PC-9 (cell line): ENCODE data around the gene FAM118A.

Source experiments
- EZH2 ChIP-seq: fragments of 200-600 bp; sonication (generic); IDR thresholded peaks from 2 replicates; pipeline ENCODE4 v1.8.0; 2017; ENCODE audit warnings: antibody characterized with exemption, low read depth
- TF ChIP-seq, protein P1 (sequence below): fragments of 200-600 bp; sonication (generic); conservative IDR thresholded peaks from 2 replicates; pipeline ENCODE4 v1.6.1; 2017; ENCODE audit warnings: mixed run types, antibody characterized with exemption, mild to moderate bottlenecking, moderate library complexity

DNA sequence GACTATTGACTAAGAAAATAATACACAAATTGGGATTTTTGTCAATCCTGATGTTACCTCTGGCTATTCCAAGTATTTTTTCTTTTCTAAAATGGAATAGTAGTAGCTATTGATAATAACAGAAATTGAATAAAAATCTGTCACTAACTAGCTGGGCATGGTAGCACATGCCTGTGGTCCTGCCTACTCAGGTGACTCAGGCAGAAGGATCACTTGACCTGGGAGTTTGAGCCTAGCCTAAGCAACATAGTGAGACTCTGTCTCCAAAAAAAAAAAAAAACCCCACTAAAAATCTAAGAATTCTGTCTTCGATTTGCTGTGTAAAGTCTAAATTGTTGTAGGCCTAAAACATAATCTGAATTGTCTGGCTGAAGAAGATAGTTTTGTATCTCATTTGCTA is 42.2 kb downstream of the FAM118A start:
- TF ChIP-seq, protein P1, sequence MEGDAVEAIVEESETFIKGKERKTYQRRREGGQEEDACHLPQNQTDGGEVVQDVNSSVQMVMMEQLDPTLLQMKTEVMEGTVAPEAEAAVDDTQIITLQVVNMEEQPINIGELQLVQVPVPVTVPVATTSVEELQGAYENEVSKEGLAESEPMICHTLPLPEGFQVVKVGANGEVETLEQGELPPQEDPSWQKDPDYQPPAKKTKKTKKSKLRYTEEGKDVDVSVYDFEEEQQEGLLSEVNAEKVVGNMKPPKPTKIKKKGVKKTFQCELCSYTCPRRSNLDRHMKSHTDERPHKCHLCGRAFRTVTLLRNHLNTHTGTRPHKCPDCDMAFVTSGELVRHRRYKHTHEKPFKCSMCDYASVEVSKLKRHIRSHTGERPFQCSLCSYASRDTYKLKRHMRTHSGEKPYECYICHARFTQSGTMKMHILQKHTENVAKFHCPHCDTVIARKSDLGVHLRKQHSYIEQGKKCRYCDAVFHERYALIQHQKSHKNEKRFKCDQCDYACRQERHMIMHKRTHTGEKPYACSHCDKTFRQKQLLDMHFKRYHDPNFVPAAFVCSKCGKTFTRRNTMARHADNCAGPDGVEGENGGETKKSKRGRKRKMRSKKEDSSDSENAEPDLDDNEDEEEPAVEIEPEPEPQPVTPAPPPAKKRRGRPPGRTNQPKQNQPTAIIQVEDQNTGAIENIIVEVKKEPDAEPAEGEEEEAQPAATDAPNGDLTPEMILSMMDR: no peak
- TF ChIP-seq EZH2: no peak
